Caki2 (cell line): ENCODE data around the gene DIRAS3. TPM values are rescaled to one million over a fixed set of nuclear protein-coding genes. Genes with fewer than 3 reads are reported as not detected.
"Not testable (repeated sequence)": the region's sequence is repeated elsewhere in the genome, so short reads cannot be mapped to it uniquely, and the experiment has no call there.

ENCODE experiments used
- DNase-seq: peaks from one replicate; pipeline ENCODE4 v3.0.0-alpha.2; 2015; ENCODE audit warnings: low read depth
- in situ Hi-C: cut with HindIII; loops from 2 replicates; pipeline ENCODE4 v1.10.0; 2016; ENCODE audit warnings: low sequenced_read_pairs, low pct_unique_long_range_greater_than_20kb, mixed read lengths
- total RNA-seq: library from RNA; depleted of rRNA; stranded (reverse); fragments of >200 nt; shearing (Covaris generic); gene quantifications from 2 replicates; pipeline ENCODE4 v1.2.3, GENCODE V29; 2014; ENCODE audit warnings: low replicate concordance; rRNA removed

The DIRAS3 gene, protein sequence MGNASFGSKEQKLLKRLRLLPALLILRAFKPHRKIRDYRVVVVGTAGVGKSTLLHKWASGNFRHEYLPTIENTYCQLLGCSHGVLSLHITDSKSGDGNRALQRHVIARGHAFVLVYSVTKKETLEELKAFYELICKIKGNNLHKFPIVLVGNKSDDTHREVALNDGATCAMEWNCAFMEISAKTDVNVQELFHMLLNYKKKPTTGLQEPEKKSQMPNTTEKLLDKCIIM
- not detected in 2 replicates for total RNA-seq

DNA sequence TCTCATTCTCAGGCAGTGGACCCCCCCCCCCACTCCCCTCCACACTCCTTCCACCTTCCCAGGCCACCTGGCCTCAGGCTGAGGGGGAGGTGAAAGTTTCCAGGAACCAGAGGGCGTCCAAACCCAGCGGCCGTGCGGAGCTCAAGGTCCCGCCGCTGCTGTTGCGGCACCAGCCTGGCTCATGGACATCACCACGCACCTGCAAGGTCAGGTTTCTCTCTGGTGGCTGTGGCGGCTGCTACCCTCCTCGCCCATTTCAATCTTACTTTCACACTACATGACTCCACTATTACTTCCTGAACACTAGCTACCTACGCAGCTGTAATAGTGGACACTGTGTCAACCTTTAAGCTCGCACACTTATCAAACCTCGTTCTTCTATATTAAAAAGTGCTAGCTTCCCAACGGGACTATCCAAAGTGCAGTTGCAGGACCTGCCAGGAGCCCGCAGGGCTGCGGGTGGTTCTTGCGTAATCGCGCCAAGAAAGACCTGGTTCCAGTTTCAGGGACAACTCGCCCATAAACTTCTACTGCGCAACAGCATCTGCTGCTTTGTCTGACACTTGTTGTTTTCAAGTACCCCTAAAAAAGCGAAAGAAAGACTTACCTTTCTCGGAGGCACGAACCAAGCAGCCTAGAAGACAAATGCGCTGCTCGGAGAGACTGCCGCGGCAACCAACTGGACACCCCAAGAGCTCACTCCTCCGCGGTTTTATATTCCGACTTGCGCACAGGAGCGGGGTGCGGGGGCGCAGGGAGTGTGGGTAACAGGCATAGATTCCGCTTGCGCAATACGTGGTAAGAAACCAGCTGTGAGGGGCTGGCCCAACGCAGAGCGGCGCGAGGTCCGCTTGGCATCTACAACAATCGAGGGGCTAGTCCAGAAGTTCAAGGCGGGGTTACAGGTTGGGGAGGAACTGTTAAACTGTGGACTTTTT is at the start of gene DIRAS3:
TSS of gene DIRAS3 (minus strand) at position 687 of the 938 bp plus-strand sequence. CDS start 3,330 bp downstream, outside the sequence.
- no peak for DNase-seq
- in situ Hi-C loops, result no loop called here

DNA sequence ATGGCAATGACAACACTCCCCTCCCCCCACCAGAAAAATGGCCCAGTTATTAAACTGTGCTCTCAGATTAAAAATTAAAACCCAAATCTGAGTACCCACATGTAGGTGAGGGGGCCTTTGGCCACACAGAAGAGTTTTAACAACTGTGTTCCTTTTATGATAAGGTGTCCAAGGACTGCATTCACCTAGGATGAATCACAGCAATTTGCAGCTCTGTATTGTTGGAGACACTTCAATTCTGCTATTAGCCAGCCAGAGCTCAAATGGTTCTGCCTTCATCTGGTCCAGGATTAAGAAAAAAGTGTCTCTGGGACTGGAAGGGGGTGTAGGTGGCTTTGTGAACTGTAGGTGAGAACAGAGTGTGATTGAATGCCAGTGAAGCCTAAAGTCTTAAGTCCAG is 43.3 kb upstream of the DIRAS3 start:
- in situ Hi-C loops, result no loop called here
- no peak for DNase-seq

DNA sequence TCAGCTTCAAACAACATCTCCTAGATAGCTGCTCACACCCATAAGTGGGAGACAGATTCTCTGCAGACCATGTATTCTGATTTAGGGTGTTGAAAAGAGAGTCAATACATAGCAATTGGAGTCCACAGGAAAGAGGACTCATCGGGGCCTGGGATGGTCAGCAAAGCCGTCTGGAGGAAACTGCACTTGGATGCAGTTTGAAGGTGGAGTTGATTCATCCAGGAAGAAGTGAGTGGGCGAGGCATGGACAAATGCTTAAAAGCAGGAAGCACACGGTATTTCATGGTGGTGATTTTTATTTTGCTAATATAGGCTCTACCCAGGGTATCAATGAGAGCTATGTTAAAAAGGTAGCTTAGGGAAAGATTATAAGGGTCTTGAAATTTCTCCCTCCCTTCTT is 36.8 kb upstream of the DIRAS3 start:
- in situ Hi-C loops, result no loop called here
- DNase-seq, result no peak

DNA sequence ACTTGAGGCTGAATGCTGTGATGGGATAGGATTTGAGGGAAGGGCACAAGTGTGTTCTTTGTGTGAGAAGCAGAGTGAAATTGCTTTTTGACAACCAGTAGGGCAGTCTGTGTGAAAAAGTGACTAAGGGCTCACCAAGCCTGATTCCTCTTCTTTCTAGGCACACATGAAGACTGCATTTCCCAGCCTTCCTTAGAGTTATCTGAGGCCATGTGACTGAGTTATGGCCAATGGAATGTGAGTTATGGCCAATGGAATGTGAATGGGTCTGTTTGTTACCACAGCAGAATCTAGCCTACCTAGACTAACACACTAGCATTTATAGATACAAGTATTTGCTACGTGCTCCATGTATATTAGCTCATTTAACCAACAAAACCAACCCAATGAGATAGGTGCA is 35.3 kb upstream of the DIRAS3 start:
- in situ Hi-C loops, result no loop called here

DNA sequence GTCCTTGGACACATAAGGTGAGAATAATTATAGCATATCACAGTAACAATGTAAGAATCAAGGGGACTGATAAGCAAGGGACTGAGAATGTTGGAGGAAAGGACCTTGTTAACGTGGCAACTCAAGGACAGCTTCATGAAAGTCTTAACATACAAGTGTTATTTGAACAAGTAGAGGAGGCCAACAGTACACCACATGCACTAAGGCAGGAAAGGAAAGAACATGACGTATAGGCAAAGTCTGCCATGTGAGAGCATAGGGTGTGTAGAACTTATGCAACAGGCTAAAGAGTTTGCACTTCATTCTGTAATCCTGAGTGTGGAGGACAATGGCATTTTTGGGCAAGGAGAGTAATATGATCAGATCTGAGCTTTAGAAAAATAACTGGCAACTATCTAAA is 33.3 kb upstream of the DIRAS3 start:
- in situ Hi-C loops, result no loop called here
- no peak for DNase-seq

More for the DNA sequence above, 35.3 kb upstream of the DIRAS3 start:
- no peak for DNase-seq

DNA sequence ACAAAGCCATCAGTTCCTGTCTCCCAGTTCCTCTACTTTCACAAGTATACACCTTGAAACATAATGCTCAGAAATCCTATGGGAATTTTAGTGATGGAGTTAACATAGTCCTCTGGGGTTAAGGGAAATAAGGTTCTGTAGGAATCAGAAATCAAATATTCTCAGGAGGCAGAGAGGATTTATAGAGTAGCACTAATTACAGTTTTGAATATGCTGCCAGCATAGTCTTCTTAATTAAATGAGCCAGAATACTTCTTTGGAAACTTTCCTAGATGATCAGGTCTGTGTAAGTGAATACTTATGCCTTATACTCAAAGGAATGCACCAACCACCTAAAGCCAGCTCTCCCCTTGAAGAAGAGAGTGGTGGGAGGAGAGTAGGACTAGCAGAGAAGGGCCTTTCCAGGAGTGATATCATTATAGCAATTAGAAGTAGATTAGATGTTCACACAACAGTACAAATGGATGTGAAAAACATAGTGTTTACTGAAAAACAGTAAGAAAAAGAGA is 31.4 kb upstream of the DIRAS3 start:
- DNase-seq, result no peak
- in situ Hi-C loops, result no loop called here

DNA sequence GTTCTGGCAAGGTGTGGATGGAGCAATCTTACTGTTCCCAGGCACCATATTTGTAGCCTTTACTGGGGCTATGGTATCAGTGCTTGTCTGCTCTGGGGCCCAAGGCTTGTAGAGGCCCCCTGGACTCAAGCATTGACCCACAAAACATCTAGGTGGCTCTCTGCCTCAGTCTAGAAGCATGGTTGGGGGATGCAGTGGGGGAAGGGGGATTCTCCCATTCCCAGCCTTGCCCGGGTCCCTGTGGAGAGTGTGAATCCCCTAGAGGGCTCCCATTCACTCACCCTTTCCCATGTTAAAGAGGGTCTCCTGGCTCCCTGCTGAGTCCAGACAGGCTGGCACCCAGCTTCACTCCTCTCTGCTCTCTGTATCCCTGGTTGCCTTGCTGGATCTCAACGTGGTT is 28.2 kb upstream of the DIRAS3 start:
- in situ Hi-C loops, result no loop called here
- no peak for DNase-seq

DNA sequence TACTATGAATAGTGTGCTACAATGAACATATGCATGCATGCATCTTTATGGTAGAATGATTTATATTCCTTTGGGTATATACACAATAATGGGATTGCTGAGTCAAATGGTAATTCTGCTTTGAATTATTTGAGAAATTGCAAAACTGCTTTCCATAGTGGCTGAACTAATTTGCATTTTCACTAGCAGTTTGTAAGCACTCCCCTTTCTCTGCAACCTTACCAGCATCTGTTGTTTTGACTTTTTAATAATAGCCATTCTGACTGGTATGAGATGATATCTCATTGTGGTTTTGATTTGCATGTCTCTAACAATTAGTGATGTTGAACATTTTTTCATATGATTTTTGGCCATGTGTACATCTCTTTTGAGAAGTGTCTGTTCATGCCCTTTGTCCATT is 24.0 kb upstream of the DIRAS3 start:
- in situ Hi-C loops, result no loop called here
- DNase-seq, result no peak

DNA sequence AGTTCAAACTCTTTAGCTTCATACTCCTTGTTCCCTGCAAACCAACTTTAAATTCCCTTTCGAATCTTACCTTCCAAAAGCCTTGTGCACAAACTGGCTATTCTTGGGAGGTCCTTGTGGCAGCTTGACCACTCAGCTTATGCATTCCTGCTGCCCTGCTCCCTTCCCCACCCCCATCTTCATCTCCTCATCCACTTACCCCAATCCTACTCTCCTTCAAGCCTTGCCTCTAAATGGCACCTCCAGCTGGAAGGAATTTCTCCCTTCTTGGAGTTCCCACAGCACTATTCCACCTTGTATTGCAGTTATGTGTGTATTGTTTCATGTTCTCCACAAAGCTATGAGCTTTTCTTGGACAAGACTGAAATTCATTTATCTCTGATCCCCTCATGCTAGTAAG is 15.3 kb upstream of the DIRAS3 start:
- in situ Hi-C loops, result no loop called here
- no peak for DNase-seq

DNA sequence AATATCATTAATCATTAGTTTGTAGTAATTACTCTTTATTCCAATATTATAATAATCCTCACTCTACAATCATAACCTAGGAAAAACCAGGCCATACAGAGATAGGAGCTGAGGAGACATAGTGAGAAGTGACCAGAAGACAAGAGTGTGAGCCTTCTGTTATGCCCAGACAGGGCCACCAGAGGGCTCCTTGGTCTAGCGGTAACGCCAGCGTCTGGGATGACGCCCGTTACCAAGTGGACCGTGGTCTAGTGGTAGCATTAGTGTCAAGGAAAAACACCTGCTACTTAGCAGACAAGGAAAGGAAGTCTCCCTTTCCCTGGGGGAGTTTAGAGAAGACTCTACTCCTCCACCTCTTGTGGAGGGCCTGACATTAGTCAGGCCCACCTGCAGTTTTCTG is 7.6 kb upstream of the DIRAS3 start:
- in situ Hi-C loops, result not testable (repeated sequence)

DNA sequence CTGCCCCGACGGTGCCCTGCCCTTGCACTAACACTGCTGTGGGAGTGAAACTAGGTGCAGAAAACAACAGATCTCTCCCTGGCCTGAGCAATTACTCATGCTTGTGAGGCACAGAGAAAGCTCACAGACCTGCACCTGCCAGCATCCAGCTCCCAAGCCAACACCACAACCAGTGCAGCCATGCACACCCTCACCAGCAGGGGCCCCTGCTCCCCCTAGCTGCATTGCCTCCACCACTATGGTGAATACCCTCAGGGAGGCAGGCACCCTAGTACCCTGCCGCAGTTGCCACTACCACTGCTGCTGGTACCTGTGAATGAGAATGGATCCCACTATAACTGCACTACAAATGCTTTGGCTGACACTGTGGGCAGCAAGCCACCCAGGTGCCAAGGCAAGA is 7.1 kb upstream of the DIRAS3 start:
- in situ Hi-C loops, result no loop called here
- no peak for DNase-seq

More for the DNA sequence above, 7.6 kb upstream of the DIRAS3 start:
- DNase-seq, result not testable (repeated sequence)

DNA sequence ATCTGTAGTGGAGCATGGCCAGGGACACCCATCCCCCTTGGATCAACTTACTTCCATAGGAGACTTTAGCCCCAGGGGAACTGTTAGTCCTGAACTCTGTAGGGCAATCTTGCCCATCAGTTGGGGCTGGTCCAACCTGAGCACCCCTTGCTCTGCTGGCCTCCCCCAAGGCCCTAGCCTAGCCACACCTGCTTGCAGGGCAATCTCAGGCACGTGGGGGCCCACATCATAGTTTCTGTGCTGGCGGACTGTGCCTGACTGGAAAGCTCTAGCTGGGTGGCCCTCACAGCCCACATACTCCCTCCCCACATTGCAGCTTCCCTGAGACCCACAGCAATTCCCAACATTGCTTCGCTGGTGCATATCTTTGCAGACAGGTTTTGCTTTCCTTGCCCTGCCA is 6.6 kb upstream of the DIRAS3 start:
- no peak for DNase-seq
- in situ Hi-C loops, result no loop called here

DNA sequence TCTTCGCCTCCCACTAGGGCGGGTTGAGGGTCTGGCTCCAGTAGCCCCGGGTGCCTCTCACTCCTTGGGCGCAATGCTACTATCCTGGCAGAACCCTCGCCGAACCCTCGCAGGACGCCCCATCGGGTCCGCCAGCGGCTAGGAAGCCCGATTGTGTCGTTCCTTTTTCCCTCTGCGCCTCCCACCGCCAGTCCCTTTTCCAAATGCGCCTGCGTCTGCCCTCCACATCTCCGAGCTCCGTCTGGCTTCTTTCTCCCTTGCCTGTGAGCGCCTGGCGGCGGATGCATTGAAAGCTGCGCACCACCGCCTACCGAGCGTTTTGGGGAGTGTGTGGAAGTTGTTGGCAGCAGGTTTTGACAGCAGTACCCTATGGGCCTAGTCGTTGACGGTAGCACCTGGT is 1.0 kb upstream of the DIRAS3 start:
- DNase-seq, result no peak
- in situ Hi-C loops, result no loop called here

DNA sequence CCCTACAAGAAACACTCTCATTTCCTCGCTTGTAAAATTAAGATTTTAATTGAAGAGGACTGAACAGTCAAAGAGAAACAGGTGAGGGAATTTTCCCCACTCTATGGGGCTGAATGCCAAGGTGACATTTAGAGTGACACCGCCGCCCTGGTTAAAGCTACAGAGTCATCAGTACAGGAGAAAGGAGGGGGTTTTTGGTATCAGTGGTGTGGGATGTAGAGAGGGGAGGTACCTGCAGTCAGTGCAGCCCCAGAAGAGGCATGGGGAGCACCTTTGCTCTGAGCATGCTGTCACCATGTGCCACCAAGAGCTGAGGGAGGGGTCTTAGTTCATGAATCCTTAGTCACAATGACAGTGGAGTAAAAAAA is 2.8 kb downstream of the DIRAS3 start:
- no peak for DNase-seq
- in situ Hi-C loops, result no loop called here

DNA sequence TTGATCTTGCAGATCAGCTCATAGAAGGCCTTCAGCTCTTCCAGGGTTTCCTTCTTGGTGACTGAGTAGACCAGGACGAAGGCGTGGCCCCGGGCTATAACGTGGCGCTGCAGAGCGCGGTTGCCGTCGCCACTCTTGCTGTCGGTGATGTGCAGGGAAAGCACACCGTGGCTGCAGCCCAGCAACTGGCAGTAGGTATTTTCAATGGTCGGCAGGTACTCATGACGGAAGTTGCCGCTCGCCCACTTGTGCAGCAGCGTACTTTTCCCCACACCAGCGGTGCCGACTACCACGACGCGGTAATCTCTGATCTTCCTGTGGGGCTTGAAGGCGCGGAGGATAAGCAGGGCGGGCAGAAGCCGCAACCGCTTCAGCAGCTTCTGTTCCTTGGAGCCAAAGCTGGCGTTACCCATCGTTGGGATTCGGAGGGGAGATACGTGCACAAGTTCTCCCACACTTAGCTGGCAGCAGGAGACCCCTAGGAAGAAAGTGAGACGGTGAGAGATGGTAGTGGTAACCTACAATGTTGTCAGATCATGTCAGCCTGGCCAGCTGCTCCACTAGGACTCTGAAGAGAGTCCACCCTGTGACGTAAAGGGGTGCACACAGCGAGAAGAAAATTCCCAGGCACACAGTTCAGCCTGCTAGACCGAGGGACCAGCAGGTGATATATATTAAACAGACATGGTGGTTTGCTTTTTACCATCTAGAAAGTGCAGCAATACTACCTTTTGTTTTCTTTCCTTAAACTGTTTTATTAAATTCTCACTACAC is 3.4 kb downstream of the DIRAS3 start:
- in situ Hi-C loops, result no loop called here

DNA sequence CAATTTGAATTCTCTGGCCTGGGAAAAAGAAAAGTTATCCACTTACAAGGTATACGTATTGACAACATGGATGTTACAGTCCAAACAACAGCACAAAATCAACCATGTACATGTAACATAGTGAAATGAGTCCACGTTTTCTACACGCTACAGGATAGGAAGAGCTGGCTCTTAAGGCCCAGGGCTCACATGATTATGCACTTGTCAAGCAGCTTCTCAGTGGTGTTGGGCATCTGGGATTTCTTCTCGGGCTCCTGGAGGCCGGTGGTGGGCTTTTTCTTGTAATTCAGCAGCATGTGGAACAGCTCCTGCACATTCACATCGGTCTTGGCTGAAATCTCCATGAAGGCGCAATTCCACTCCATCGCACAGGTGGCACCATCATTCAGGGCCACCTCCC is 4.0 kb downstream of the DIRAS3 start:
- no peak for DNase-seq
- in situ Hi-C loops, result no loop called here

More for the DNA sequence above, 3.4 kb downstream of the DIRAS3 start:
- DNase-seq, result no peak

DNA sequence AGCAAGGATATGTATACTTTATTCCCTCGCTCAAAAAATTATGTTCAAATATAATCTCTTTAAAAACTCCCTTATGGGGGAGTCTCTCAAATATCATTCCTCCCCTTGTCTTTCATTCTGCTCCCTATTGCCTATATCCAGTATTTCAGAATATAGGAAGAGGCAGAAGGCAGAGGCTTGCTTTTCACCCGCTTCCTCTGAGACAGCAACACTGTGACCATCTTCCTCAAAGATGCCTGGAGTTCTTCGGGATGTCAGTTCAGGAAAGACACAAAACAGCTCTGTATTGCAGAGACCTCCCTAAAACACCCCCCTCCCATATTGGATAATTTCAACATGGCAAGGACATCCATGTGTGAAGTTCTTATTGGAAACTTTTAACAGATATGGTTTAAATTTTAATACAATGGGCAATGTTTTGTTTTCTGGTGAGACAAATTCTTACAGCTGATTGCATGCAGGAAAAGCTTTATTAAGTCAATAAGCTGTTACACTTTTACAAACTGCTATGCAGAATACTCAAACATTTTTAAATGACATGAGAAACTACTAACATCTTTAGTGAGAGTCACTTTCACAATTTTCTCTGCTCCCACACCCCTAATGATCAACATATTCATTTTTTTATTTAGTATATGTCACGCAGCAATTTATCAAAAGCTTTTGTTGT is 4.8 kb downstream of the DIRAS3 start:
- no peak for DNase-seq
- in situ Hi-C loops, result no loop called here

DNA sequence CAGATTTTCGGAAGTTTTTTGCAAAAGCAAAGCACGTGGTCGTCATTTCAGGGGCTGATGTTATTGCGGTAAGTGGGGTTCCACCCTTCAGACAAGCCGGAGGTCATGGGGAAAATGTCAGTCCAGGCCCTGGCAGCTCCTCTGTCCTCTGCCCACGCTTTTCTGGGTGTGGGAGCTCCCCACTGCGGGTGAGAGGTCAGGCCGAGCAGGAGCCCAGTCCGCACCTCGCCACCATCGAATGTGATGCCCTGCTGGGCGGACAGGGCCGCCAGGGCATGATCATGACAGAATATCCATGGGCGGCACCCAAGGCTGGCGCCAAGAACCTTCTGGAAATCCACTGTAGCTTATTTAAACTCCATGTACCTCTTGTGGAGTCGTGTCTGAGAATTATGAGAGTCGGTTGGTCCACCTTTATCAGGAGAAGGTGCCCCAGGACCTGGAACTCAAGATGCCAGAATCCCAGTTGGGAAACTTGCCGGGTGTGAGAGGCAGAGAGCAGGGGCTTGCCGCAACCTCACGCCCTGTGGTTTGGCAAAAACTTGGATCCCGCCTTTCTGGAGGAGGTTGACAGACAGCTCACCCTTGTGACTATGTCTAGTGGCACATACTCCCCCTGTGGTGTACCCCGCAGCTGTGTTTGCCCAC is 6.9 kb downstream of the DIRAS3 start:
- no peak for DNase-seq
- in situ Hi-C loops, result no loop called here
